Activated CD4-positive, alpha-beta T cell treated with anti-CD3 and anti-CD28 coated beads, Interleukin-2, amount 50 U/mL, for 24 hours (primary cell): ENCODE data around the gene SAFB2.

Experiments
- DNase-seq, 2 donors: peaks; one replicate each; pipeline ENCODE4 v3.0.0-alpha.2; 2020; ENCODE audit warnings: low read depth in 1 of 2, low spot score in 1 of 2

SAFB2 gene

DNA sequence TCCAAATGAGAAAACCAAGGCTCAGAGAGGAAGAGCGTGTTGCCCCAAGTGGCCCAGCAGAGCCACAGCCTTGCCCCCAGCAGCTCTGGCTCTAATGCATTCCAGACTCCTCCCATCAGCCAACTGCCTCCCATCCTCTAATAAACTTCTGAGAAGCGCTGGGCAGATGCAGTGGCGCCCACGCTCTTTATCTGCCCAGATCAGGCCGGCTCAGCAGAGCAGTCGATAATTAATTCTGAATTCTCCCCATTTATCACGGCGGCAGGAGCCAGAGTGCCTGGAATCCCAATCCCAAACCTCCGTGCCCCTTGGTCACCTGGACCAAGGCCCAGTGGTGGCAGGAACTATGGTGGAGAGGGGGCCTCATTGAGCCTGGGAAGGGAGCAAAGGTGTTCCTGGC lies 68.7 kb downstream of the SAFB2 start:
- no peak for DNase-seq

DNA sequence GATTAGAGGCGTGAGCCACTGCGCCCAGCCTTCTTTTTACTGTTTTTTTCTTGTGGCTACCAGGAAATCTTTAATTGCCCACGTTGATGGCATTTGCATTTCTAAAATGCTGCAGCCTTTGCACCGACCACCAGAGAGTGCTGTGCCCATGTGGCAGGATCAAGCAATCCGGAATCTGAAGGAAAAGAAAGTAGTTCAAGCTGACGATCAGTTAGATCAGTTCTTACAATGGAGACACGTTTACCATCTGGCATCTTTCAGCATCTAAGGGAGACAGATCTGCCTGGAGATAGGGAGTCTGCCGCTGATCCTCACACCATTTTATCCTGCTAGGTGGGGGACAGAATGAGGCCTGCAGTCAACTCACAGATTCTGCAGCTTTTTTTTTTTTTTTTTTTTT lies 74.7 kb downstream of the SAFB2 start:
- DNase-seq: no peak

DNA sequence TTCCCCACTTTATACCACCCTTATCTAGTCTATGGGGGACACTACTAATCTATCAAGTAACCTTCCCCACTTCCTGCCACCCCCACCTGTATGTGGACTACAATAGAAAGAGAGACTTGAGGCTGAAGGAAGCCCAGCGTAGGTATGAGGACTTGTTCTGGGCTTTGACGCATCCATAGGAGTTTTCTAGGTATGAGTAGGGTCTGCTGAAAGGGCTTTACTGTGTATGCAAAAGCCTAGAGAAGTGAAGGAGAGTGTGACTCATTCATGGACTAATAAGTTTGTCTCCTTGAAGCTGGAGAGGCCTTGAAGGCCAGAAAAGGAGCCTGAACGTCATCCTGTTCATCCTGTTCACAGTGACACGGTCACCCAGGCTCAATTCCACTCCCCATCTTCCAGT lies 76.6 kb downstream of the SAFB2 start:
- no peak for DNase-seq

DNA sequence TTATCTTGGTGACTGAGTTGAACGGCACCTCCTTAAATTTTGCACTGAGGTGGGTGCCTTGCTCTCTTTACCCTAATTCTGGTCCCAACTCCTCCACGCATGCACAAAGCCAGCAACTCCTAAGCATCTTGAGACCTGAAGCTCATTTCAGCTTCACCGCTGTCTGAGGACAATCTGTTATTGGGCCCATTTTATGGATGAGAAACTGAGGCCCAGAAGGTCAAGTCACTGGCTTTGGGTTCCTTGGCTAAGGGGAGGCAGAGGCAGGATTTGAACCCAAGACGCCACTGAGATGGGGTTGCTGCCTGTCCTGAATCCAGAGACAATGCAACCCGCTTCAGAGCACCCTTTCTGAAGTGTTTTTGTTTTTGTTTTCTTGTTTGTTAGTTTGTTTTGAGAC lies 77.5 kb downstream of the SAFB2 start:
- DNase-seq: no peak

DNA sequence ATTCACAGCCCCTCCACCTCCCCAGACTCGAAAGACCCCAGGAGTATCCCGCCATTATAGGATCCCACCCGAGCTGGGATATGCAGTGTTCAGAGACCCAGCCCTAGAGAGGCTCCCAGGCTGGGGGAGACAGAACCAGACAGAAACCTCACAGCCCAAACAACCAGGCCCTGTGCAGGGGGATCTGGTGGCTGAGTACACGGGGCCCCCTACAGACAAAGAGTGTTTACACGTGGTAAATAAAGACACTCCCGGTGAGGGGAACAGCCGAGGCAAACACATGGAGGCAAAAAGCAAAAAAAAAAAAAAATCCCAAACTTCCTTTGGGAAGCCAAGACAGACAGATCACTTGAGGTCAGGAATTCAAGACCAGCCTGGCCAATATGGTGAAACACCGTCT lies 79.9 kb downstream of the SAFB2 start:
- no peak for DNase-seq

DNA sequence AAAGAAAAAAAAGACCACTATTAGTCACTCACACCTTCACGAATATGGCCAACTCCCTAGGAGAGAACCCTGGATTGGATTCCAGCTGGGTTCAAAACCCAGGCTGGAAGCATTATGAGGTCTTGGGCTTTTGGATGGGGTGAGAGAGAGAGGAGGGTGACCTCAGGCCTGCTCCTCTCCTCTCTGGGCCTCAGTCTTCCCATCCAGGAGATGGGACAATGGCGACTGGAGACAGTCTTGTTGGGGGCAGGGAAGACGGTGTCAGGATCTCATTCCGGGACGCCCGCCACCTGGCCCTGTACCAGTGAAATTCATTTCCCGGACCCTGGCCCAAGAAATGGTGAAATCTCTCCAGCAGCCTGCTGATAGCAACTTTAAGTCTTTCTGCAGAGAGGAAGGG lies 81.1 kb downstream of the SAFB2 start:
- DNase-seq: no peak

DNA sequence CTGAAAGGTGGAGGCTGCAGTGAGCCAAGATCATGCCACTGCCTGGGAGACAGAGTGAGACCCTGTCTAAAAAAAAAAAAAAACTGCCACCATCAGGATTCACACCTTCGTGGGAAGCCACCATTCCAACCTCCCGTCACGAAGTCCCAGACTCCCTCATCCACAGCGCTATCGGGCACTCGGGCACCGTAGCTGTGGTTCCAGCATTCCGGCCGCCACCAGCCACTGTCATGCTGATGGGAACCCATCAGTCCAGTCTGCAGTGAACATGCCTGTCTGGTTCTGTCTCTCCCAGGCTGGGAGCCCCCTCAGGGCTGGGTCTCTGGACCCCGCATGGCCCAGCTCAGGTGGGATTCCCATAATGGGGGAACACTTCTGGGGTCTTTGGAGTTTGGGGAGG lies 82.4 kb downstream of the SAFB2 start:
- DNase-seq: no peak

DNA sequence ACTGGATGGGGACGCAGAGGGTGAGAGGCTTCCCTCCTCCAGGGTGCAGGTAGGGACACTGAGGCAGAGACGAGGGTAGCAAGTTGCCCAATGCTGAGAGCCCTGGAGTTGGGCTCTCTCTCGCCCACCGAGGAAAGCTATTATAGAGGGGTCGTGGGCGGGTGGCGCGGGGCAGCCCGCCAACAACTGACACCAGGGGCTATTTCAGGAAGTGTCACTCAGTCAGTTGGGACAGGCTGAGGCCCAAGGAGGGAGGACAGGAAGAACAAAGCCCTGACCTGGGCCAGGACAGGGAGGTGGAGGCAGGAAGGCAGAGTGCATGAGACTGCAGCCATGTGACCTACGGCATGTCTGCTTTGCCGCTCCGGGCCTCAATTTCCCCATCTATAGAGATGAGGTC lies 84.7 kb downstream of the SAFB2 start:
- no peak for DNase-seq
